GM19035 (cell line): ENCODE measurements around the gene UPF1.
"Not testable (repeated sequence)": the region's sequence is repeated elsewhere in the genome, so short reads cannot be mapped to it uniquely, and the experiment has no call there.

ENCODE experiments used
- ATAC-seq: cut with Tn5 transposase; IDR thresholded peaks from one replicate; pipeline ENCODE4 v1.9.1; 2021; ENCODE audit not compliant: unreplicated experiment

The UPF1 gene

GRCh38 chr19:18897094-18898029 is 65.6 kb downstream of the UPF1 start:
- ATAC-seq = no peak

GRCh38 chr19:18898081-18898606 is 66.4 kb downstream of the UPF1 start:
- no peak for ATAC-seq

- no peak for ATAC-seq
Observed at GRCh38 chr19:18898607-18899408, 67.0 kb downstream of the UPF1 start.

GRCh38 chr19:18899624-18900560 is 68.1 kb downstream of the UPF1 start:
- no peak for ATAC-seq

GRCh38 chr19:18900700-18901481 is 69.1 kb downstream of the UPF1 start:
- ATAC-seq = no peak

GRCh38 chr19:18901491-18901890 is 69.7 kb downstream of the UPF1 start:
- ATAC-seq = no peak

- ATAC-seq = not testable (repeated sequence)
Observed at GRCh38 chr19:18902519-18902918, 70.8 kb downstream of the UPF1 start.

GRCh38 chr19:18903156-18904037 is 71.6 kb downstream of the UPF1 start:
- no peak for ATAC-seq

GRCh38 chr19:18904334-18905057 is 72.7 kb downstream of the UPF1 start:
- no peak for ATAC-seq

- ATAC-seq = no peak
Observed at GRCh38 chr19:18905058-18905456, 73.3 kb downstream of the UPF1 start.

GRCh38 chr19:18905513-18906236 is 73.9 kb downstream of the UPF1 start:
- no peak for ATAC-seq

- ATAC-seq = no peak
Observed at GRCh38 chr19:18906605-18907519, 75.1 kb downstream of the UPF1 start.

GRCh38 chr19:18908917-18909619 is 77.3 kb downstream of the UPF1 start:
- ATAC-seq = no peak

GRCh38 chr19:18910010-18910409 is 78.3 kb downstream of the UPF1 start:
- ATAC-seq = no peak

GRCh38 chr19:18910801-18911436 is 79.2 kb downstream of the UPF1 start:
- no peak for ATAC-seq
